ENCODE measurements around the gene A1BG. TPM values are rescaled to one million over a fixed set of nuclear protein-coding genes. Genes with fewer than 3 reads are reported as not detected.

Gene A1BG
- total RNA-seq, 2 donors from 2014 or later: 12.6 to 16.4 TPM

- no peak for TF ChIP-seq CTCF (conservative IDR thresholded peaks at IDR 0.05)
- 92 to 100% methylated on average over 3 to 7 of the region's 7 CpGs for WGBS, 2 experiments (ENCODE audit: insufficient coverage in 1 of 2, insufficient read length in 1 of 2)
- H3K27me3 ChIP-seq (ENCODE audit: control insufficient read depth, insufficient read depth, low read length, poor library complexity, severe bottlenecking): no peaks in the 10 kb centered on the region
- Mint-ChIP-seq H3K27ac (peak overlapping the region; percentile 96), H3K4me3 (peak overlapping the region; percentile 97), H3K4me1 (peaks cover 14% of the 10 kb centered on the region), H3K27me3 (ENCODE audit: insufficient read depth) (no peaks in the 10 kb centered on the region), H3K36me3 (ENCODE audit: low read depth) (peaks cover 50% of the 10 kb centered on the region), H3K9me3 (no peaks in the 10 kb centered on the region)
- H3K36me3 ChIP-seq (ENCODE audit: control insufficient read depth, insufficient read depth, low read length): peaks cover 64% of the 10 kb centered on the region
- no peaks in the 10 kb centered on the region for H3K9me3 ChIP-seq (ENCODE audit: control insufficient read depth, low read length)
- DNase-seq: no peak
- H3K4me1 ChIP-seq (ENCODE audit: control insufficient read depth, insufficient read depth, low read length): no peaks in the 10 kb centered on the region
- H3K27ac ChIP-seq (ENCODE audit: low read depth, low read length): no peak overlapping the region
- peak overlapping the region; percentile 98 for H3K4me3 ChIP-seq (ENCODE audit: low read length)
- no peak overlapping the region for H3K9ac ChIP-seq (ENCODE audit: extremely low read depth, low read length, poor library complexity, severe bottlenecking)
Observed at GRCh38 chr19:58304255-58304654, 49.0 kb downstream of the A1BG start.

GRCh38 chr19:58300620-58301019 is 52.7 kb downstream of the A1BG start:
- no peak overlapping the region for H3K4me3 ChIP-seq (ENCODE audit: low read length)
- H3K9ac ChIP-seq (ENCODE audit: extremely low read depth, low read length, poor library complexity, severe bottlenecking): no peak overlapping the region
- peaks cover 70% of the 10 kb centered on the region for H3K36me3 ChIP-seq (ENCODE audit: control insufficient read depth, insufficient read depth, low read length)
- no peaks in the 10 kb centered on the region for H3K4me1 ChIP-seq (ENCODE audit: control insufficient read depth, insufficient read depth, low read length)
- no peaks in the 10 kb centered on the region for H3K27me3 ChIP-seq (ENCODE audit: control insufficient read depth, insufficient read depth, low read length, poor library complexity, severe bottlenecking)
- H3K9me3 Mint-ChIP-seq: peaks cover 6% of the 10 kb centered on the region
- peaks cover 60% of the 10 kb centered on the region for H3K36me3 Mint-ChIP-seq (ENCODE audit: low read depth)
- H3K4me1 Mint-ChIP-seq: peaks cover 6% of the 10 kb centered on the region
- no peak overlapping the region for H3K27ac ChIP-seq (ENCODE audit: low read depth, low read length)
- no peaks in the 10 kb centered on the region for H3K27me3 Mint-ChIP-seq (ENCODE audit: insufficient read depth)
- H3K27ac Mint-ChIP-seq: no peak overlapping the region
- DNase-seq: no peak
- TF ChIP-seq CTCF (conservative IDR thresholded peaks at IDR 0.05): no peak
- H3K9me3 ChIP-seq (ENCODE audit: control insufficient read depth, low read length): no peaks in the 10 kb centered on the region
- no peak overlapping the region for H3K4me3 Mint-ChIP-seq
- 83 to 97% methylated on average over 6 to 7 of the region's 7 CpGs for WGBS, 2 experiments (ENCODE audit: insufficient coverage in 1 of 2, insufficient read length in 1 of 2)

GRCh38 chr19:58296104-58296503 is 57.2 kb downstream of the A1BG start:
- H3K9ac ChIP-seq (ENCODE audit: extremely low read depth, low read length, poor library complexity, severe bottlenecking): no peak overlapping the region
- H3K9me3 ChIP-seq (ENCODE audit: control insufficient read depth, low read length): peaks cover 41% of the 10 kb centered on the region
- H3K36me3 ChIP-seq (ENCODE audit: control insufficient read depth, insufficient read depth, low read length): peaks cover 91% of the 10 kb centered on the region
- 95% methylated on average over 4 to 7 of the region's 7 CpGs for WGBS, 2 experiments (ENCODE audit: insufficient coverage in 1 of 2, insufficient read length in 1 of 2)
- no peaks in the 10 kb centered on the region for H3K4me1 ChIP-seq (ENCODE audit: control insufficient read depth, insufficient read depth, low read length)
- no peaks in the 10 kb centered on the region for H3K27me3 ChIP-seq (ENCODE audit: control insufficient read depth, insufficient read depth, low read length, poor library complexity, severe bottlenecking)
- H3K4me1 Mint-ChIP-seq: no peaks in the 10 kb centered on the region
- no peak overlapping the region for H3K27ac ChIP-seq (ENCODE audit: low read depth, low read length)
- H3K9me3 Mint-ChIP-seq: peaks cover 50% of the 10 kb centered on the region
- DNase-seq: no peak
- no peak overlapping the region for H3K4me3 ChIP-seq (ENCODE audit: low read length)
- peaks cover 92% of the 10 kb centered on the region for H3K36me3 Mint-ChIP-seq (ENCODE audit: low read depth)
- no peak overlapping the region for H3K4me3 Mint-ChIP-seq
- H3K27me3 Mint-ChIP-seq (ENCODE audit: insufficient read depth): no peaks in the 10 kb centered on the region
- H3K27ac Mint-ChIP-seq: no peak overlapping the region
- no peak for TF ChIP-seq CTCF (conservative IDR thresholded peaks at IDR 0.05)

Small RNAs within 50 kb of the gene (microRNA-seq; reads per million reads assigned to microRNA genes)
- gene MIR4754 (ENCODE audit: borderline microRNAs expressed) (not detected), gene MIR6806 (ENCODE audit: borderline microRNAs expressed) (not detected)

Other genes starting within 250 kb of the A1BG start
- 10 to 100 TPM; 16.7 to 24.7 TPM for gene ZNF329, start 202.7 kb downstream of the A1BG start, total RNA-seq
- gene ZNF274, start 170.4 kb downstream of the A1BG start, total RNA-seq: 10 to 100 TPM; 23.2 to 24.9 TPM
- gene ZNF544, start 124.6 kb downstream of the A1BG start, total RNA-seq: 10 to 100 TPM; 65.7 to 80.2 TPM
- gene ZNF8, start 74.5 kb downstream of the A1BG start, total RNA-seq: 10 to 100 TPM; 14.4 to 16.1 TPM
- gene ERVK3-1, start 48.1 kb downstream of the A1BG start, total RNA-seq: 10 to 100 TPM; 27.5 to 28.0 TPM
- 1 to 10 TPM; 3.8 TPM for gene ZSCAN22, start 26.5 kb downstream of the A1BG start, total RNA-seq
- gene ZNF497, start 9.3 kb upstream of the A1BG start, total RNA-seq: 1 to 10 TPM; 5.2 to 5.9 TPM
- gene ZNF837, start 27.5 kb upstream of the A1BG start, total RNA-seq: 1 to 10 TPM; 3.1 to 3.8 TPM
- 1,000 to 10,000 TPM in 1 of 2 donors, 100 to 1,000 TPM in 1; 896 to 1,039 TPM for gene RPS5, start 33.8 kb upstream of the A1BG start, total RNA-seq
- gene RNF225, start 42.2 kb upstream of the A1BG start, total RNA-seq: under 1 TPM; 0.82 to 0.92 TPM
- 10 to 100 TPM; 10.3 to 14.8 TPM for gene ZNF584, start 55.2 kb upstream of the A1BG start, total RNA-seq
- 1 to 10 TPM in 1 of 2 donors, under 1 TPM in 1; 0.71 to 1.2 TPM for gene ZNF132, start 86.7 kb upstream of the A1BG start, total RNA-seq
- 1 to 10 TPM; 5.4 to 6.0 TPM for gene ZNF324B, start 98.1 kb upstream of the A1BG start, total RNA-seq
- 1 to 10 TPM; 7.0 to 8.7 TPM for gene ZNF324, start 113.6 kb upstream of the A1BG start, total RNA-seq
- gene ZNF446, start 122.9 kb upstream of the A1BG start, total RNA-seq: 10 to 100 TPM; 10.4 to 10.7 TPM
- gene SLC27A5, start 158.5 kb upstream of the A1BG start, total RNA-seq: 10 to 100 TPM; 13.6 to 15.3 TPM
- gene ZBTB45, start 166.3 kb upstream of the A1BG start, total RNA-seq: 10 to 100 TPM; 19.0 to 19.4 TPM
- 100 to 1,000 TPM; 809 to 859 TPM for gene TRIM28, start 190.6 kb upstream of the A1BG start, total RNA-seq
- 100 to 1,000 TPM in 1 of 2 donors, 10 to 100 TPM in 1; 97.7 to 147 TPM for gene CHMP2A, start 201.6 kb upstream of the A1BG start, total RNA-seq
- 100 to 1,000 TPM in 1 of 2 donors, 10 to 100 TPM in 1; 90.8 to 116 TPM for gene UBE2M, start 205.1 kb upstream of the A1BG start, total RNA-seq
- 10 to 100 TPM; 24.3 to 33.1 TPM for gene MZF1, start 219.8 kb upstream of the A1BG start, total RNA-seq

All from endodermal cell (in vitro differentiated cells).